ENCODE data around the gene RSPRY1.

DNA sequence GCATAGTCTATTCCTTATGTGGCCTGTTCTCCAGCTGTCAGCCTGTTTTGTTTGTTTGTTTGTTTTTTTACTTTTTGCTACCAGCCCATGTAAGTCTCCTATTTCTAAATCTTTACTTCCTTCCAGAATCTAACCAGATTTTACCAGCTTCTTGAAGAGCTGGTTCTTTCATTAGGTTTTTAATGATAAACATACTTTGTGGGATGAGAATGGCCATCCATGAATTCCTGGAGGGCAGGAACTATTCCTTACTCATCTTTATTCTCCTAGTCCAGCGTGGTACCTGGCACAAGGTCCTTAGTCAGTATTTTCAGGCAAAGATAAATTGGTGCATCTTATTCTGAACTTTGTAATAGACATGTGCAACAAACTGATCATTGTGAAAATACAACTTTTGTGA, 17.3 kb downstream of the RSPRY1 start:
- TF ChIP-seq, protein P1, sequence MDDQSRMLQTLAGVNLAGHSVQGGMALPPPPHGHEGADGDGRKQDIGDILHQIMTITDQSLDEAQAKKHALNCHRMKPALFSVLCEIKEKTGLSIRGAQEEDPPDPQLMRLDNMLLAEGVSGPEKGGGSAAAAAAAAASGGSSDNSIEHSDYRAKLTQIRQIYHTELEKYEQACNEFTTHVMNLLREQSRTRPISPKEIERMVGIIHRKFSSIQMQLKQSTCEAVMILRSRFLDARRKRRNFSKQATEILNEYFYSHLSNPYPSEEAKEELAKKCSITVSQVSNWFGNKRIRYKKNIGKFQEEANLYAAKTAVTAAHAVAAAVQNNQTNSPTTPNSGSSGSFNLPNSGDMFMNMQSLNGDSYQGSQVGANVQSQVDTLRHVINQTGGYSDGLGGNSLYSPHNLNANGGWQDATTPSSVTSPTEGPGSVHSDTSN (IDR thresholded peaks at IDR 0.05) = no peak
- TF ChIP-seq POLR2A (IDR thresholded peaks at IDR 0.05; ENCODE audit: low read length) (no peak), HOXB5 (CRISPR knock-in tag; IDR thresholded peaks at IDR 0.05) (no peak)
- TF ChIP-seq, protein P2, sequence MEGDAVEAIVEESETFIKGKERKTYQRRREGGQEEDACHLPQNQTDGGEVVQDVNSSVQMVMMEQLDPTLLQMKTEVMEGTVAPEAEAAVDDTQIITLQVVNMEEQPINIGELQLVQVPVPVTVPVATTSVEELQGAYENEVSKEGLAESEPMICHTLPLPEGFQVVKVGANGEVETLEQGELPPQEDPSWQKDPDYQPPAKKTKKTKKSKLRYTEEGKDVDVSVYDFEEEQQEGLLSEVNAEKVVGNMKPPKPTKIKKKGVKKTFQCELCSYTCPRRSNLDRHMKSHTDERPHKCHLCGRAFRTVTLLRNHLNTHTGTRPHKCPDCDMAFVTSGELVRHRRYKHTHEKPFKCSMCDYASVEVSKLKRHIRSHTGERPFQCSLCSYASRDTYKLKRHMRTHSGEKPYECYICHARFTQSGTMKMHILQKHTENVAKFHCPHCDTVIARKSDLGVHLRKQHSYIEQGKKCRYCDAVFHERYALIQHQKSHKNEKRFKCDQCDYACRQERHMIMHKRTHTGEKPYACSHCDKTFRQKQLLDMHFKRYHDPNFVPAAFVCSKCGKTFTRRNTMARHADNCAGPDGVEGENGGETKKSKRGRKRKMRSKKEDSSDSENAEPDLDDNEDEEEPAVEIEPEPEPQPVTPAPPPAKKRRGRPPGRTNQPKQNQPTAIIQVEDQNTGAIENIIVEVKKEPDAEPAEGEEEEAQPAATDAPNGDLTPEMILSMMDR (IDR thresholded peaks at IDR 0.05) = no peak
- TF ChIP-seq, protein P3, sequence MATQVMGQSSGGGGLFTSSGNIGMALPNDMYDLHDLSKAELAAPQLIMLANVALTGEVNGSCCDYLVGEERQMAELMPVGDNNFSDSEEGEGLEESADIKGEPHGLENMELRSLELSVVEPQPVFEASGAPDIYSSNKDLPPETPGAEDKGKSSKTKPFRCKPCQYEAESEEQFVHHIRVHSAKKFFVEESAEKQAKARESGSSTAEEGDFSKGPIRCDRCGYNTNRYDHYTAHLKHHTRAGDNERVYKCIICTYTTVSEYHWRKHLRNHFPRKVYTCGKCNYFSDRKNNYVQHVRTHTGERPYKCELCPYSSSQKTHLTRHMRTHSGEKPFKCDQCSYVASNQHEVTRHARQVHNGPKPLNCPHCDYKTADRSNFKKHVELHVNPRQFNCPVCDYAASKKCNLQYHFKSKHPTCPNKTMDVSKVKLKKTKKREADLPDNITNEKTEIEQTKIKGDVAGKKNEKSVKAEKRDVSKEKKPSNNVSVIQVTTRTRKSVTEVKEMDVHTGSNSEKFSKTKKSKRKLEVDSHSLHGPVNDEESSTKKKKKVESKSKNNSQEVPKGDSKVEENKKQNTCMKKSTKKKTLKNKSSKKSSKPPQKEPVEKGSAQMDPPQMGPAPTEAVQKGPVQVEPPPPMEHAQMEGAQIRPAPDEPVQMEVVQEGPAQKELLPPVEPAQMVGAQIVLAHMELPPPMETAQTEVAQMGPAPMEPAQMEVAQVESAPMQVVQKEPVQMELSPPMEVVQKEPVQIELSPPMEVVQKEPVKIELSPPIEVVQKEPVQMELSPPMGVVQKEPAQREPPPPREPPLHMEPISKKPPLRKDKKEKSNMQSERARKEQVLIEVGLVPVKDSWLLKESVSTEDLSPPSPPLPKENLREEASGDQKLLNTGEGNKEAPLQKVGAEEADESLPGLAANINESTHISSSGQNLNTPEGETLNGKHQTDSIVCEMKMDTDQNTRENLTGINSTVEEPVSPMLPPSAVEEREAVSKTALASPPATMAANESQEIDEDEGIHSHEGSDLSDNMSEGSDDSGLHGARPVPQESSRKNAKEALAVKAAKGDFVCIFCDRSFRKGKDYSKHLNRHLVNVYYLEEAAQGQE (IDR thresholded peaks at IDR 0.05) = no peak
